Left lung (tissue), 10 donors: ENCODE results near the gene RABGAP1L. TPM values are rescaled to one million over a fixed set of nuclear protein-coding genes. Genes with fewer than 3 reads are reported as not detected.
A peak's percentile ranks its signal among the peaks of the same experiment; 100 is the strongest.
"Not testable (repeated sequence)": the region's sequence is repeated elsewhere in the genome, so short reads cannot be mapped to it uniquely, and the experiment has no call there.

Experiments used
- ATAC-seq: fragments of 200-7000 bp; cut with Tn5 transposase; one replicate; pipeline ENCODE4 v1.9.1; 2020; ENCODE audit warnings: moderate library complexity
- DNase-seq, 4 donors: peaks; one replicate each; pipeline ENCODE4 v3.0.0-alpha.2; 2013 to 2020
- H3K27ac ChIP-seq, 2 donors: fragments of 200-600 bp; sonication (generic) in 1 of 2; one replicate each; pipeline versions ENCODE4 v1.5.0 to v1.8.0; 2020 to 2021
- H3K27me3 ChIP-seq, 2 donors: fragments of 200-600 bp; sonication (generic) in 1 of 2; one replicate each; pipeline versions ENCODE4 v1.5.0 to v1.8.0; 2020 to 2021
- H3K36me3 ChIP-seq, 2 donors: fragments of 200-600 bp; sonication (generic) in 1 of 2; one replicate each; pipeline versions ENCODE4 v1.5.0 to v1.8.0; 2020 to 2021
- H3K4me1 ChIP-seq, 2 donors: fragments of 200-600 bp; one replicate each; pipeline ENCODE4 v1.8.0; 2021
- H3K4me3 ChIP-seq, 2 donors: fragments of 200-600 bp; sonication (generic) in 1 of 2; one replicate each; pipeline versions ENCODE4 v1.5.0 to v1.8.0; 2020 to 2021; ENCODE audit warnings: mild to moderate bottlenecking in 1 of 2
- H3K9me3 ChIP-seq, 2 donors: fragments of 200-600 bp; sonication (generic) in 1 of 2; one replicate each; pipeline versions ENCODE4 v1.5.0 to v1.8.0; 2020 to 2021
- intact Hi-C, 2 donors: fragments of 100-400 bp; cut with DNase I; formaldehyde crosslinking; loops; one replicate each; pipeline versions ENCODE4 v1.11.2 to v1.14.2; 2022
- polyA plus RNA-seq, 6 donors: library from polyadenylated mRNA; unstranded; fragments of 120-200 nt; gene quantifications; one replicate each; pipeline ENCODE4 v1.2.1, GENCODE V29; 2013; ENCODE audit not compliant: insufficient read length in 6 of 6
- total RNA-seq, 2 donors: library from RNA; stranded (reverse); fragmentation: NEBNext Ultra II Directional; extraction: Animal tissue kit (Norgen Biotek cat#: 25700); gene quantifications; one replicate each; pipeline ENCODE4 v1.2.1, GENCODE V29; 2021
- TF ChIP-seq, protein P1 (sequence below), 2 donors: fragments of 200-600 bp; sonication (generic) in 1 of 2; IDR thresholded peaks; one replicate each; pipeline versions ENCODE4 v1.5.0 to v1.8.0; 2021; ENCODE audit warnings: antibody characterized with exemption in 2 of 2
- donor health status: DM: no; HTN: yes; CAD: no.
- donor health status: DM: no; HTN: no; CAD: no.

RABGAP1L gene
- total and polyA plus RNA-seq, 8 donors = 40.3 to 67.3 (median 51.4) TPM

DNA sequence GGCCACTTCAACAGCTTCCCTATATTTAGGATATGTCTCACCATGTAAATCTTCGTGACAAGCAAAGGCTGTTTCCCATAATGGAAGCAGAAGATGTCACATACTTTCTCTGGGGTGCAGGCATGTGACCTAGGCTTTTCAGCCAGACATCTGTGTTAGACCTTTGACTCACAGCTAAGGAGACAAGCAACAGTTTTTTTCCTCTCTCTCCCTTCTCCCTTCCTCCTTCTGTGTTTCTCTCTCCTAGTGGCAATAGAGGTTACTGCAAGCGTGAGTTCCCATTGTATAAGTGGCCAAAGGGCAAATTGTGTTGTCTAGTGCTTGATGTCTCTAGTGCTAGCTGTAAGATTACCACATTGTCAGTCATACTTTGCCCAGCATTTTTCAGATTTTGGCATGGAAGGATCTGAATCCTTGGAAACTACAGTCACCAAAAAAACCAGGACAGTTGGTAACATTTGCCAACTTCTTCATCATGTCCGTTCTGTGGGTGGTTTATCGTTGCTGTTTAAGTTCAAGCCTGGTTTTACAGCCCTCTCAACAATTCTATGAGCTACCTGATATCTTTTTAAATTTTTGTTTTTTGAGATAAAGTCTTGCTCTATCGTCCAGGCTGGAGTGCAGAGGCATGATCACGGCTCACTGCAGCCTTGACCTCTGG, 44.4 kb upstream of the RABGAP1L start:
- no peak overlapping the region for H3K27ac ChIP-seq
- no peaks in the 10 kb centered on the region for H3K4me1 ChIP-seq
- no peaks in the 10 kb centered on the region for H3K9me3 ChIP-seq
- H3K36me3 ChIP-seq = no peaks in the 10 kb centered on the region
- intact Hi-C loops = no loop called here
- TF ChIP-seq, protein P1, sequence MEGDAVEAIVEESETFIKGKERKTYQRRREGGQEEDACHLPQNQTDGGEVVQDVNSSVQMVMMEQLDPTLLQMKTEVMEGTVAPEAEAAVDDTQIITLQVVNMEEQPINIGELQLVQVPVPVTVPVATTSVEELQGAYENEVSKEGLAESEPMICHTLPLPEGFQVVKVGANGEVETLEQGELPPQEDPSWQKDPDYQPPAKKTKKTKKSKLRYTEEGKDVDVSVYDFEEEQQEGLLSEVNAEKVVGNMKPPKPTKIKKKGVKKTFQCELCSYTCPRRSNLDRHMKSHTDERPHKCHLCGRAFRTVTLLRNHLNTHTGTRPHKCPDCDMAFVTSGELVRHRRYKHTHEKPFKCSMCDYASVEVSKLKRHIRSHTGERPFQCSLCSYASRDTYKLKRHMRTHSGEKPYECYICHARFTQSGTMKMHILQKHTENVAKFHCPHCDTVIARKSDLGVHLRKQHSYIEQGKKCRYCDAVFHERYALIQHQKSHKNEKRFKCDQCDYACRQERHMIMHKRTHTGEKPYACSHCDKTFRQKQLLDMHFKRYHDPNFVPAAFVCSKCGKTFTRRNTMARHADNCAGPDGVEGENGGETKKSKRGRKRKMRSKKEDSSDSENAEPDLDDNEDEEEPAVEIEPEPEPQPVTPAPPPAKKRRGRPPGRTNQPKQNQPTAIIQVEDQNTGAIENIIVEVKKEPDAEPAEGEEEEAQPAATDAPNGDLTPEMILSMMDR (IDR thresholded peaks at IDR 0.05) = peak; percentile 58 to 65
- ATAC-seq (peak; percentile 85), DNase-seq (peak in 2 of 4 donors; percentile 1 to 9)
- H3K27me3 ChIP-seq = no peaks in the 10 kb centered on the region
- H3K4me3 ChIP-seq = no peak overlapping the region

DNA sequence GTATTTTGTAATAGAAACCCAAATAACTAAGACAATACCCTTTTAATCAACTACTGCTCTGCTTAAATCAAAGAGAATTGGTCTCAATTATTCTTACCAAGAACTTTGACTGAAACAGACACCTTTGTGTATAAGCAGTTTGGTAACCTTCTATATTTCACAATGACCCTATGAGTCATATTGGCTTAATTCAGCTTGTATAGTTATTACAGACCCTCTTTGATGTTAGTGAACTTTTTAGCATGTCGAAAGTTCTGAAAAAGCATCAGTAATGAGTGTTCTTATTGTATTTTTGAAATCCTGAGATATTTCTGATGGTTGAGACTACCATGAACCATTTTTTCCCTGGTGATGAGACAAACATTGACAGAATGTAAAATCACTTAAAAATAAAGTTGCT, 43.3 kb upstream of the RABGAP1L start:
- Histone ChIP-seq H3K27me3 (no peaks in the 10 kb centered on the region), H3K9me3 (no peaks in the 10 kb centered on the region), H3K36me3 (no peaks in the 10 kb centered on the region), H3K27ac (no peak overlapping the region), H3K4me3 (no peak overlapping the region), H3K4me1 (no peaks in the 10 kb centered on the region)
- ATAC-seq (no peak), DNase-seq (no peak)
- TF ChIP-seq, protein P1 (IDR thresholded peaks at IDR 0.05) = no peak
- intact Hi-C loops = no loop called here

DNA sequence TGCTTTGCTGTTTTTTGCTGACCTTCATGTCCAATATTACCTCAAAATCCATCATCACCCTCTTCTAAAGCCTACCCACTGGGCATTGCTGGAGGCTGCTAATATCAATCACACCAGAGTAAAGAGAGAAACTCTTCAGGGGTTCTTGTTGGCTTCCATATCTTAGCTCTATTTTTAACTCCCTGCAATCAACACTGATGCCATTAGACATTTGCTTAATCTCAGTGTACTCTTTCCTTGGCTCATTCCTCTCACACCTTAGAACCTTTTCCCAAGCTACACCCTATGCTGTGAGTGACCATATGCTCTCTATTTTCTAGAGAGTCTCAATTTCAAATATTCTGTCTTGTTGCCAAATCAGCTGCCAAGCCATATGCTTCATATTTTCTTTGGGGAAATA, 40.6 kb upstream of the RABGAP1L start:
- Histone ChIP-seq H3K4me3 (no peak overlapping the region), H3K36me3 (no peaks in the 10 kb centered on the region), H3K27ac (no peak overlapping the region), H3K9me3 (no peaks in the 10 kb centered on the region), H3K4me1 (no peaks in the 10 kb centered on the region), H3K27me3 (no peaks in the 10 kb centered on the region)
- ATAC-seq (no peak), DNase-seq (no peak)
- TF ChIP-seq, protein P1 (IDR thresholded peaks at IDR 0.05) = no peak
- intact Hi-C loops = no loop called here

DNA sequence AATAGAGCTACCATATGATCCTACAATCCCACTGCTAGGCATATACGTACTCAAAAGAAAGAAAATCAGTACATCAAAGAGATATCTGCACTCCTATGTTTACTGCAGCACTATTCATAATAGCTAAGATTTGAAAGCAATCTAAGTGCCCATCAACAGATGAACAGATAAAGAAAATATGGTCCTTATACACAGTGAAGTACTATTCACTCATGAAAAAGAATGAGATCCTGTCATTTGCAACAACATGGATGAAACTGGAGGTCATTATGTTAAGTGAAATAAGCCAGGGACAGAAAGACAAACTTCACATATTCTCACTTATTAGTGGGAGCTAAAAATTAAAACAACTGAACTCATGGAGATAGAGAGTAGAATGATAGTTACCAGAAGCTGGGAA, 37.0 kb upstream of the RABGAP1L start:
- H3K4me3 ChIP-seq, H3K4me1 ChIP-seq, intact Hi-C loops, H3K36me3 ChIP-seq, H3K27ac ChIP-seq, DNase-seq, H3K27me3 ChIP-seq, ATAC-seq: not testable (repeated sequence)
- peaks cover 0 to 19% of the 10 kb centered on the region in 2 donors for H3K9me3 ChIP-seq

DNA sequence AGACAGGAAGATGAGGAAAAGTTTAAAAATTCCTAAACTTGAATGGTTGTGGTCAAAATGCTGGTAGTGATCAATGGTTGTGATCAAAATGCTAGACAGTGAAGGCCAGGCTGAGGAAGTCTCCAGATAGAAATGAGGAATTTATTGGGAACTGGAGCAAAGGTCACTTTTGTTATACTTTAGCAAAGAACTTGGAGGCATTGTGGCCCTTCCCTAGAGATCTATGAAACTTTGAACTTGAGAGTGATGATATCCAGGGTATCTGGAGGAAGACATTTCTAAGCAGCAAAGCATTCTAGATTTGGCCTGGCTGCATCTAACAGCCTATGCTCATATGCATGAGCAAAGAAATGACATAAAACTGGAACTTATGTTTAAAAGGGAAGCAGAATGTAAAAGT, 35.5 kb upstream of the RABGAP1L start:
- TF ChIP-seq, protein P1 (IDR thresholded peaks at IDR 0.05) = no peak
- Histone ChIP-seq H3K9me3 (peaks cover 0 to 19% of the 10 kb centered on the region in 2 donors), H3K27ac (no peak overlapping the region), H3K4me1 (no peaks in the 10 kb centered on the region), H3K27me3 (no peaks in the 10 kb centered on the region), H3K4me3 (no peak overlapping the region), H3K36me3 (no peaks in the 10 kb centered on the region)
- intact Hi-C loops = no loop called here
- ATAC-seq (no peak), DNase-seq (no peak)

DNA sequence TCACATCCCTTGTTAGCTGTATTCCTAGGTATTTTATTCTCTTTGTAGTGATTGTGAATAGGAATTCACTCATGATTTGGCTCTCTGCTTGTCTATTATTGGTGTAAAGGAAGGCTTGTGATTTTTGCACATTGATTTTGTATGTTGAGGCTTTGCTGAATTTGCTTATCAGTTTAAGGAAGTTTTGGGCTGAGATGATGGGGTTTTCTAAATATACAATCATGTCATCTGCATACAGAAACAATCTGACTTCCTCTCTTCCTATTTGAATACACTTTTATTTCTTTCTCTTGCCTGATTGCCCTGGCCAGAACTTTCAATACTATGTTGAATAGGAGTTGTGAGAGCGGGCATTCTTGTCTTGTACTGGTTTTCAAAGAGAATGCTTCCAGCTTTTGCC, 32.1 kb upstream of the RABGAP1L start:
- H3K4me3 ChIP-seq, H3K27me3 ChIP-seq, H3K4me1 ChIP-seq, DNase-seq, intact Hi-C loops, ATAC-seq, H3K36me3 ChIP-seq, H3K27ac ChIP-seq: not testable (repeated sequence)
- peaks cover 0 to 19% of the 10 kb centered on the region in 2 donors for H3K9me3 ChIP-seq
